ENCODE data around the gene ANKFY1.
A peak's percentile ranks its signal among the peaks of the same experiment; 100 is the strongest.

Gene ANKFY1

DNA sequence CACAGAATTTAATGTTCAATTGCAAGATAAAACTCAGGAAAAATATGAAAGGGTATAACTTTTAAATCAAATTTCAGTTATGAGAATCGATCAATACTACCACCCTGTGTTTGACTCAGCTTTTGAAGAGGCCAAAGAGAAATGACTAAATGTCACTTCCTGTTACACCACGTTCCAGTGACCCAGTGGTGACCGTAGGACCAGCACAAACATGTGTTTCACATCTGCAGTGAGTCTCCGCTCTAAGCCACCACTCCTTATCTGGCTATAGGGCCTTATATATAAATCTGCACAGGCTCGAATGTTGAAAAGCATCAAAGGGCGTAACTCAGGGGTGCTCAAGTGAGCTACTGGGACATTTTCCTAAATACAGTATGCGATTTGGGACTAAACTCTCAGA is 84.7 kb downstream of the ANKFY1 start:
- no peak for DNase-seq (ENCODE audit: low read depth in 3 of 3)

GRCh38 chr17:4178651-4179050 is 85.1 kb downstream of the ANKFY1 start:
- no peak for DNase-seq (ENCODE audit: low read depth in 3 of 3)

DNA sequence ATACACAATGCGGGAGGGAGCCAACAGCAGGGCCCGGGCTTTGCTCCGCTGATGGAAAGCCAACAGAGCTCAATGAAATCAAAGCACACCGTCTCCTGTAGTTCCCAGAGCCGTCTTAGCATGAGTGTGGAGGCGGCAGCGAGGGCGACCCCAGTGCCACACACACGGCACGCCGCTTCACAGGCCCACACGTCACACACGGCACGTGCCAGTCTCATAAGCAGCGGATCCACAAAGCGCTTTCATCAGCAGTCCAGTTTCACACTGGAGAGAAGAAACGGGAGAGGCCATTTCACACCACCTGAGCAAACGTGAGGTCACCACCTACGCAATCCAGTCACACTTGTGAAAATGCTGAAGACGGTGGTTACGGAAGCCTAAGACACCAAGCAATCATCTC is 86.0 kb downstream of the ANKFY1 start:
- DNase-seq (ENCODE audit: low read depth in 3 of 3) = no peak

- DNase-seq (ENCODE audit: low read depth in 3 of 3) = no peak
Measured at GRCh38 chr17:4176808-4177472, 86.8 kb downstream of the ANKFY1 start.

- peak in 2 of 3 experiments; percentile 8 to 11 for DNase-seq (ENCODE audit: low read depth in 3 of 3)
Measured at GRCh38 chr17:4175921-4176807, 87.6 kb downstream of the ANKFY1 start.

- no peak for DNase-seq (ENCODE audit: low read depth in 3 of 3)
Measured at GRCh38 chr17:4174556-4174955, 89.2 kb downstream of the ANKFY1 start.

- no peak for DNase-seq (ENCODE audit: low read depth in 3 of 3)
Measured at GRCh38 chr17:4173781-4174180, 90.0 kb downstream of the ANKFY1 start.

GRCh38 chr17:4172356-4172755 is 91.4 kb downstream of the ANKFY1 start:
- no peak for DNase-seq (ENCODE audit: low read depth in 3 of 3)

GRCh38 chr17:4170639-4171280 is 93.0 kb downstream of the ANKFY1 start:
- DNase-seq (ENCODE audit: low read depth in 3 of 3) = no peak

GRCh38 chr17:4167786-4168185 is 96.0 kb downstream of the ANKFY1 start:
- DNase-seq (ENCODE audit: low read depth in 3 of 3) = no peak

DNA sequence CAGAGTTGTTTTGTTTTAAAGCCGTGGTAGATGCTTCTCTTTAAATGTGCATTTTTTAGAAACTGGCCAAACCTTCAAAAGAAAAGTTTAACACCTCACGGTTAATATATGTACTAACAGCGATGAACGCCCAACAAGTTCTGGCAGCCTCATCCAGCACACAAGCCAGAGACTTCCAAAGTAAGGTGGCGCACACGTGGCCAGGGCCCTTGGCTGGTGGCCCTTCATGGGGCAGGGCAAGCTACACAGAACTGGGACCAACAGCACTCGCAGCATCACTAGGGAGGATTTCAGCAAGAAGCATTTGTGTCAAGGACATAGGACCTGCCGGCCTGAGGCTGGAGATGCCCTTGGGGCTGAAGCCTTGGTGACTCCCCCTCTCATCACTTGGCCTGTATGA is 97.4 kb downstream of the ANKFY1 start:
- DNase-seq (ENCODE audit: low read depth in 3 of 3) = no peak

DNA sequence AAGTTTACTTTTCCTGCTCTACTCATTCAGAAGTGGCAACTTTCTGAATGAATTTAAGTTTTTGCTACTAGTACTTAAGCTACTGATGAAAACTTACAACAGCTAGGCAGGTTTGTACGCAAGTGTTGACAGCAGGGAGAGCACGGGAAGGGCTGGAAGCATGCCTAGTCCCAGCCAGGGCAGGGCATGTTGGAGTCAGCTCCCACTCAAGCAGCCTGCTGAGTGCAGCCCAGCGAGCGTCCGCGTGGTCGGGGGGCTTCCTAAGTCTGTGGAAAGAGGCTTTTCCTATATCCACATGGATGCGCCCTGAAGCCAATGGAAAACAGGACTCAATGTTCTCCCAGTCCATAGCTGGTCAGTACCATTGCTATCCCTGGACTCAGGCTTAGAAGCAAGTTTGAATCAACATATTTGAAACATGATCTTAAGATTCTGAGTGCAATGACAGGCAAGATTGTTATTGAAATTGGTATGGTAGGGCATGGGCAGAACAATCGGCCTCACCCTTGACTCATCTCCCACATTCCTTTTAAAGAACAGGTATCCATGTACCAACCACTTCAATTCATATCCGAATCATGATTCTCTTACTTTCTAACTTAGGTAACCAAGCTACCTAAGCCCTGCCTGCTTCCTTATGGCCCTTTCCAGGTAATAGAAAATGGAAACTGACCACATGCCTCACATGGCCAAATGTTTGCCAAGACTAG is 98.3 kb downstream of the ANKFY1 start:
- no peak for DNase-seq (ENCODE audit: low read depth in 3 of 3)

- no peak for DNase-seq (ENCODE audit: low read depth in 3 of 3)
Measured at GRCh38 chr17:4163951-4164350, 99.8 kb downstream of the ANKFY1 start.

- DNase-seq (ENCODE audit: low read depth in 3 of 3) = no peak
Measured at GRCh38 chr17:4162775-4163466, 100.9 kb downstream of the ANKFY1 start.

DNA sequence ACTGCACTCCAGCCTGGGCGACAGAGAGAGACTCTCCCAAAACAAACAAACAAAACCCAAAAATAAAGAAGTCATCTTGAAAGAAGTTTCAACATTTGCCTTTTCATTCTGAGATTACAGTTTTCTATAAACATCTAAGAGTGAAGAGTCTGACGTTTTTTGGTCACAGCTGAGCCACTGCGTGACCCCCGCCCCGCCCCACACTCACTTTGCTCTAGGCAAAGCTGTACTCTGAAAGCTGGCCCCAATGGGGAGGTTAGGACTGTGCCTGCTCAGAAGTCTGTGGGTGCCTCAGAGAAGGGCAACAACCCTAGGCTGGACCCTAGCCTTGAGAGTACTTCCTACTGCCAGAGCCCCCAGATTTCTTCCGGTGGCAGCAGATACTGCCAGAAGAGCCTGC is 101.5 kb downstream of the ANKFY1 start:
- no peak for DNase-seq (ENCODE audit: low read depth in 3 of 3)

DNA sequence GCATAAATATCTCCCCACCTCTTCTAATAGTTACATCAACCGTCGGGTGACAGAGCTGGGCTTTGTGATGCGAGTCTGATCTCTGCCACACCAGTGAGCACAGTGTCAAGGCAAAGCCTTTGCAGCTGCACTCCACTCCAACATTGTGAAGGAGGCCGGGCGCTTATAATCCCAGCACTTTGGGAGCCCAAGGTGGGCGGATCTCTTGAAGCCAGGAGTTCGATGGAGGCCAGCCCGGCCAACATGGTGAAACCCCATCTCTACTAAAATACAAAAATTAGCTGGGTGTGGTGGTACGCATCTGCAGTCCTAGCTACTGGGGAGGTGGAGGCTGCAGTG is 101.8 kb downstream of the ANKFY1 start:
- no peak for DNase-seq (ENCODE audit: low read depth in 3 of 3)

DNA sequence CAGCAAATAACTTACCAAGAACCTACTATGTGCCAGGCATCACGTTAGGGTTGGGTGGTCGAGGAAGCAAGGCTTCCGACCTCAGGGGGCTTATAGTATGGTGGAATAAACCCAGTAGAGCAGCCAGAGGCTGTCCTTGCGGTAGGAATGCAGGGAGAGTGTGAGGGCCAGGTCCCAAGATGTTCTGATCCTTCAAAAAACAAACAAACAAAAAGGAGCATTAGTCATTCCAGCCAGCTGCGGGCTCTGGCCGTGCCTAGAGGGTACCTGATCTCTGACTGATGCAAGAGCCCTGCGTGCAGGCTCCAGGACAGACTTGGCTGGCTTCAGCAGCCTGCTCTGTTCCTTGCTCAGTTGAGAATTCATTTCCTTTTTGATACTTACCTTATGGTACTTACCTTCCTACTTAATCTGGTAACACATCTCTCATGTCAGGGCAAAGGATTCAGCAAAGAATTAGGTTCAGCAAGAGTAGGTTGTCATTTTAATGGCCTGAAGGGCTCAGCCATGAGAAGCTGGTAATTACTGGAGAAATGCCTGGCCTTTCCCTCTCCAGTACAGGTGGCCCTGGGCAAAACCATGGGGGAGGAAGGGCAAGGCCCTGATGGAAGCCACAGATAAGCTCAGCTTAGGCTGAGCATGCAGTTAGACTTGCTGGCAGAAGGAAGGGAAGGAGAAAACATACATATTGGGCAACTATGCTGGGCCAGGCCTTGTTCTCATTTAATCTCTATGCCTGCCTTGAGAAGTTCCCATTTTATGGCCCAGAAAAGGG is 102.4 kb downstream of the ANKFY1 start:
- no peak for DNase-seq (ENCODE audit: low read depth in 3 of 3)

- DNase-seq (ENCODE audit: low read depth in 3 of 3) = no peak
Measured at GRCh38 chr17:4160294-4160859, 103.4 kb downstream of the ANKFY1 start.

GRCh38 chr17:4159761-4160160 is 104.0 kb downstream of the ANKFY1 start:
- no peak for DNase-seq (ENCODE audit: low read depth in 3 of 3)

DNA sequence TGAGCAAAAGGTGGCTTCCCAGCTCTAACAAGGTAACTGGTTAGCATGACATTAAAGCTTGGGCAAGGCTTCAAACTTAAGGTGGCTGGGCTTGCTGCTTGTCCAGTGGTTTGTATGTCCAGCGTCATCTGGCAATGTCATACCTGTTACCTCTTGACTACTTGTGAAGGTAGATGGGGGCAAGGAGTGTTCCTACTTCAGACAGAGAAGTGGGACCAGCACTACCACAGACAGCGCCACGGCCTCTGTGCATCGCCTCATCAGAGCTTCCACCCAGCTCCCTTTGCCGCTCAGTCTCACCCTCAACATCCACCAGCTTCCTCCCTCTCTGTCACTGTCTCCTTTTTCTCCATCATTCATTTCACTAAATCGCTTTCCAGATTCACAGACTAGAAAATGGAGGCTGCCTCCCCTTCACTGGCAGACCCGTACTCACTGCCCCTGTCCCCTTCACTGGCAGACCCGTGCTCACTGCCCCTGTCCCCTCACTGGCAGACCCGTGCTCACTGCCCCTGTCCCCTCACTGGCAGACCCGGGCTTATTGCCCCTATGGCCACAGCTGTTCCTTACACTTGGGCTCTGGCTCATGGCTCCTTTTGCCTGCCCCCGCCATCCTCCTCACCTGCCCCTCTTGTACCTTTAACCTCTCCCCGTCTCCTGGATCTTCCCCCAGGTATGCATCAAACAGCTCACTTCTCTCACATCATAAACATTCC is 106.0 kb downstream of the ANKFY1 start:
- DNase-seq (ENCODE audit: low read depth in 3 of 3) = no peak

All from stimulated activated CD4-positive, alpha-beta T cell treated with anti-CD3 and anti-CD28 coated beads, TNF-alpha, amount 100 ng/mL, for 4 hours (primary cell).